Measurements from ENCODE around the gene XIAP. TPM values are rescaled to one million over a fixed set of nuclear protein-coding genes. Genes with fewer than 3 reads are reported as not detected.
"Not testable (repeated sequence)": the region's sequence is repeated elsewhere in the genome, so short reads cannot be mapped to it uniquely, and the experiment has no call there.

Gene XIAP
- total RNA-seq, 3 donors from 2014 or later = 72.4 to 82.2 (median 73.9) TPM

DNA sequence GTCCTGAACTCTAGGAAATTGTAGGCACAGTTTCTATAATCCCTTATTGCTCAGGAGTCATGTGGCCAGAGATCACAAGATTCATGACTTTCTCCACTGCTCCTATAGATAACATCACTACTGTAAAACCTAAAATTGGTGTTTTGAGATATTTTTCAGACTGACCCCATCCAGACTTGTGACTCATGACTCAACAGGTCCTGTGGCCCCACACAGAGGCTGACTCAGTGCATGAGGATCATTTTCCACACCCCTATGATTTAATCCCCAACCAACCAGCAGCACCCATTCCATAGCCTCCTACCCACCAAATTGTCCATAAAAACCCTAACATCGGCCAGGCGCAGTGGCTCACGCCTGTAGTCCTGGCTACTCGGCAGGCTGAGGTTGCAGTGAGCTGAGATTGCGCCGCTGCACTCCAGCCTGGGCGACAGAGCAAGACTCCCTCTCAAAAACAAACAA lies 13.2 kb upstream of the XIAP start:
- intact Hi-C loops (cut with DNase I, micrococcal nuclease) = no loop called here
- no peaks in the 10 kb centered on the region for H3K9me3 ChIP-seq
- ATAC-seq (no peak), DNase-seq (no peak)
- TF ChIP-seq CTCF (IDR thresholded peaks at IDR 0.05) = no peak
- H3K4me3 ChIP-seq = no peak overlapping the region
- no peaks in the 10 kb centered on the region for H3K36me3 ChIP-seq (ENCODE audit: low read depth)
- H3K4me1 ChIP-seq (ENCODE audit: low read depth) = no peaks in the 10 kb centered on the region

DNA sequence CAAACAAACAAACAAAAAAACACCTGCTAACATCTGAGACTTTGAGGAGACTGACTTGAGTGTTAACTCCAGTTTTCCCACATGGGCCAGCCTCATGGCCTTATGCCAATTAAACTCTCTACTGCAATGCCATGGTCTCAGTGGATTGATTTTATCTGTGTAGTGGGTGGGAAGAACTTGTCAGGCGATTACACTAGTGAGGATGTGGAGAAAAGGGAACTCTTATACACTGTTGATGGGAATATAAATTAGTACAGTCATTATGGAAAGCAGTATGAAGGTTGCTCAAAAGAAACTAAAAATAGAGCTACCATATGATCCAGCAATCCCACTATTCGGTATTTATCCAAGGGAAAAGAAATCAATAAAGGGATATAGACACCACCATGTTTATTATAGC lies 12.8 kb upstream of the XIAP start:
- TF ChIP-seq CTCF (IDR thresholded peaks at IDR 0.05) = no peak
- no peak overlapping the region for H3K4me3 ChIP-seq
- H3K36me3 ChIP-seq (ENCODE audit: low read depth) = no peaks in the 10 kb centered on the region
- intact Hi-C loops (cut with DNase I, micrococcal nuclease) = no loop called here
- H3K4me1 ChIP-seq (ENCODE audit: low read depth) = no peaks in the 10 kb centered on the region
- no peak for ATAC-seq
- H3K9me3 ChIP-seq = no peaks in the 10 kb centered on the region
- no peak for DNase-seq

GRCh38 chrX:123849096-123849495 lies 10.8 kb upstream of the XIAP start:
- Histone ChIP-seq H3K9me3 (no peaks in the 10 kb centered on the region), H3K36me3 (ENCODE audit: low read depth) (no peaks in the 10 kb centered on the region), H3K4me1 (ENCODE audit: low read depth) (no peaks in the 10 kb centered on the region), H3K4me3 (no peak overlapping the region)
- no peak for TF ChIP-seq CTCF (IDR thresholded peaks at IDR 0.05)
- no peak for DNase-seq
- ATAC-seq = no peak
- intact Hi-C loops (cut with DNase I, micrococcal nuclease) = no loop called here

GRCh38 chrX:123849906-123850305 lies 9.9 kb upstream of the XIAP start:
- H3K4me1 ChIP-seq (ENCODE audit: low read depth); H3K9me3 ChIP-seq; intact Hi-C loops (cut with DNase I, micrococcal nuclease); H3K4me3 ChIP-seq; H3K36me3 ChIP-seq (ENCODE audit: low read depth): not testable (repeated sequence)
- DNase-seq = peak in 1 of 3 donors; percentile 49
- peak; percentile 48 for ATAC-seq

GRCh38 chrX:123851079-123851478 lies 8.8 kb upstream of the XIAP start:
- Histone ChIP-seq H3K4me3 (no peak overlapping the region), H3K9me3 (no peaks in the 10 kb centered on the region), H3K4me1 (ENCODE audit: low read depth) (no peaks in the 10 kb centered on the region), H3K36me3 (ENCODE audit: low read depth) (no peaks in the 10 kb centered on the region)
- no peak for TF ChIP-seq CTCF (IDR thresholded peaks at IDR 0.05)
- no peak for DNase-seq
- ATAC-seq = peak; percentile 50
- intact Hi-C loops (cut with DNase I, micrococcal nuclease) = no loop called here

- no peak for ATAC-seq
- TF ChIP-seq CTCF (IDR thresholded peaks at IDR 0.05) = no peak
- no peak for DNase-seq
- intact Hi-C loops (cut with DNase I, micrococcal nuclease) = no loop called here
- Histone ChIP-seq H3K36me3 (ENCODE audit: low read depth) (no peaks in the 10 kb centered on the region), H3K9me3 (no peaks in the 10 kb centered on the region), H3K4me3 (no peak overlapping the region), H3K4me1 (ENCODE audit: low read depth) (no peaks in the 10 kb centered on the region)
Measured at GRCh38 chrX:123854329-123854728, 5.5 kb upstream of the XIAP start.

Measured in mucosa of descending colon (tissue), 3 donors.